ENCODE results near the gene ITPR2. TPM values are rescaled to one million over a fixed set of nuclear protein-coding genes. Genes with fewer than 3 reads are reported as not detected.

ITPR2 gene
- total and polyA plus RNA-seq, 2 experiments from 2014 or later, result 5.0 to 9.1 TPM

GRCh38 chr12:26396402-26396801, 436.6 kb downstream of the ITPR2 start:
- TF ChIP-seq EZH2phosphoT487 (IDR thresholded peaks at IDR 0.05; ENCODE audit: insufficient read depth, low read depth), result no peak
- no peak for TF ChIP-seq EZH2 (IDR thresholded peaks at IDR 0.05; ENCODE audit: insufficient read depth, poor library complexity, severe bottlenecking)
- in situ Hi-C loops (cut with MboI), result no loop called here
- Histone ChIP-seq H3K9me3 (ENCODE audit: low read depth) (no peaks in the 10 kb centered on the region), H3F3A (ENCODE audit: insufficient read depth) (no peaks in the 10 kb centered on the region), H3K27ac (no peak overlapping the region), H3K9ac (no peak overlapping the region), H3K4me3 (no peak overlapping the region), H4K20me1 (ENCODE audit: insufficient read depth) (no peaks in the 10 kb centered on the region), H3K36me3 (ENCODE audit: low read depth) (no peaks in the 10 kb centered on the region), H2AFZ (no peak overlapping the region), H3K4me2 (ENCODE audit: unreplicated experiment) (no peak overlapping the region), H3K4me1 (ENCODE audit: insufficient read depth) (no peaks in the 10 kb centered on the region), H3K9me2 (ENCODE audit: insufficient read depth) (no peaks in the 10 kb centered on the region), H3K27me3 (replicated peaks; ENCODE audit: insufficient read depth) (no peaks in the 10 kb centered on the region), H3K79me2 (ENCODE audit: insufficient read depth) (no peaks in the 10 kb centered on the region)
- DNase-seq, result no peak
- 91 to 95% methylated on average over 3 of the region's 3 CpGs for WGBS, 2 experiments (ENCODE audit: low coverage in 1 of 2, low lambda C conversion rate in 2 of 2, missing lambda C conversion rate in 2 of 2)

- no peaks in the 10 kb centered on the region for H3K27me3 ChIP-seq (replicated peaks; ENCODE audit: insufficient read depth)
- H3F3A ChIP-seq (ENCODE audit: insufficient read depth), result no peaks in the 10 kb centered on the region
- WGBS, 2 experiments (ENCODE audit: low coverage in 1 of 2, low lambda C conversion rate in 2 of 2, missing lambda C conversion rate in 2 of 2), result 47 to 52% methylated on average over 1 of the region's 1 CpG
- no peak for TF ChIP-seq EZH2phosphoT487 (IDR thresholded peaks at IDR 0.05; ENCODE audit: insufficient read depth, low read depth)
- no peak for TF ChIP-seq EZH2 (IDR thresholded peaks at IDR 0.05; ENCODE audit: insufficient read depth, poor library complexity, severe bottlenecking)
- no peak overlapping the region for H2AFZ ChIP-seq
- no peaks in the 10 kb centered on the region for H3K36me3 ChIP-seq (ENCODE audit: low read depth)
- no peak overlapping the region for H3K9ac ChIP-seq
- no peaks in the 10 kb centered on the region for H3K79me2 ChIP-seq (ENCODE audit: insufficient read depth)
- H3K4me2 ChIP-seq (ENCODE audit: unreplicated experiment), result no peak overlapping the region
- in situ Hi-C loops (cut with MboI), result no loop called here
- H4K20me1 ChIP-seq (ENCODE audit: insufficient read depth), result no peaks in the 10 kb centered on the region
- no peak overlapping the region for H3K4me3 ChIP-seq
- no peaks in the 10 kb centered on the region for H3K9me2 ChIP-seq (ENCODE audit: insufficient read depth)
- no peaks in the 10 kb centered on the region for H3K9me3 ChIP-seq (ENCODE audit: low read depth)
- H3K4me1 ChIP-seq (ENCODE audit: insufficient read depth), result no peaks in the 10 kb centered on the region
- no peak for DNase-seq
- H3K27ac ChIP-seq, result no peak overlapping the region
These were observed 443.7 kb downstream of the ITPR2 start for GRCh38 chr12:26389343-26389742.

GRCh38 chr12:26384536-26384935, 448.5 kb downstream of the ITPR2 start:
- Histone ChIP-seq H3K27me3 (replicated peaks; ENCODE audit: insufficient read depth) (no peaks in the 10 kb centered on the region), H3K9ac (no peak overlapping the region), H3K4me3 (no peak overlapping the region), H3K36me3 (ENCODE audit: low read depth) (no peaks in the 10 kb centered on the region), H3K4me2 (ENCODE audit: unreplicated experiment) (no peak overlapping the region), H3K9me2 (ENCODE audit: insufficient read depth) (no peaks in the 10 kb centered on the region), H4K20me1 (ENCODE audit: insufficient read depth) (no peaks in the 10 kb centered on the region), H3K79me2 (ENCODE audit: insufficient read depth) (no peaks in the 10 kb centered on the region), H2AFZ (no peak overlapping the region), H3K9me3 (ENCODE audit: low read depth) (no peaks in the 10 kb centered on the region), H3F3A (ENCODE audit: insufficient read depth) (no peaks in the 10 kb centered on the region), H3K27ac (no peak overlapping the region), H3K4me1 (ENCODE audit: insufficient read depth) (no peaks in the 10 kb centered on the region)
- in situ Hi-C loops (cut with MboI), result no loop called here
- no peak for TF ChIP-seq EZH2 (IDR thresholded peaks at IDR 0.05; ENCODE audit: insufficient read depth, poor library complexity, severe bottlenecking)
- TF ChIP-seq EZH2phosphoT487 (IDR thresholded peaks at IDR 0.05; ENCODE audit: insufficient read depth, low read depth), result no peak
- DNase-seq, result no peak
- WGBS, 2 experiments (ENCODE audit: low coverage in 1 of 2, low lambda C conversion rate in 2 of 2, missing lambda C conversion rate in 2 of 2), result 48 to 71% methylated on average over 1 of the region's 1 CpG

- Histone ChIP-seq H3K27ac (no peak overlapping the region), H3K79me2 (ENCODE audit: insufficient read depth) (no peaks in the 10 kb centered on the region), H3K4me2 (ENCODE audit: unreplicated experiment) (no peak overlapping the region), H3K36me3 (ENCODE audit: low read depth) (no peaks in the 10 kb centered on the region), H3K9me3 (ENCODE audit: low read depth) (no peaks in the 10 kb centered on the region), H3K4me1 (ENCODE audit: insufficient read depth) (no peaks in the 10 kb centered on the region), H3K9ac (no peak overlapping the region), H2AFZ (no peak overlapping the region), H3K27me3 (replicated peaks; ENCODE audit: insufficient read depth) (no peaks in the 10 kb centered on the region), H3F3A (ENCODE audit: insufficient read depth) (no peaks in the 10 kb centered on the region), H3K4me3 (no peak overlapping the region), H4K20me1 (ENCODE audit: insufficient read depth) (no peaks in the 10 kb centered on the region), H3K9me2 (ENCODE audit: insufficient read depth) (no peaks in the 10 kb centered on the region)
- TF ChIP-seq EZH2phosphoT487 (IDR thresholded peaks at IDR 0.05; ENCODE audit: insufficient read depth, low read depth) (no peak), EZH2 (IDR thresholded peaks at IDR 0.05; ENCODE audit: insufficient read depth, poor library complexity, severe bottlenecking) (no peak)
- DNase-seq, result no peak
- WGBS, 2 experiments (ENCODE audit: low coverage in 1 of 2, low lambda C conversion rate in 2 of 2, missing lambda C conversion rate in 2 of 2), result 92 to 93% methylated on average over 1 of the region's 1 CpG
- in situ Hi-C loops (cut with MboI), result no loop called here
These were observed 450.0 kb downstream of the ITPR2 start for GRCh38 chr12:26383041-26383440.

- Histone ChIP-seq H3K36me3 (ENCODE audit: low read depth) (no peaks in the 10 kb centered on the region), H3K9ac (no peak overlapping the region), H2AFZ (no peak overlapping the region), H3K4me1 (ENCODE audit: insufficient read depth) (no peaks in the 10 kb centered on the region), H3K9me3 (ENCODE audit: low read depth) (no peaks in the 10 kb centered on the region), H3F3A (ENCODE audit: insufficient read depth) (no peaks in the 10 kb centered on the region), H4K20me1 (ENCODE audit: insufficient read depth) (no peaks in the 10 kb centered on the region), H3K27me3 (replicated peaks; ENCODE audit: insufficient read depth) (no peaks in the 10 kb centered on the region), H3K9me2 (ENCODE audit: insufficient read depth) (no peaks in the 10 kb centered on the region), H3K27ac (no peak overlapping the region), H3K4me3 (no peak overlapping the region), H3K79me2 (ENCODE audit: insufficient read depth) (no peaks in the 10 kb centered on the region), H3K4me2 (ENCODE audit: unreplicated experiment) (no peak overlapping the region)
- 18 to 29% methylated on average over 1 of the region's 1 CpG for WGBS, 2 experiments (ENCODE audit: low coverage in 1 of 2, low lambda C conversion rate in 2 of 2, missing lambda C conversion rate in 2 of 2)
- TF ChIP-seq EZH2phosphoT487 (IDR thresholded peaks at IDR 0.05; ENCODE audit: insufficient read depth, low read depth) (no peak), EZH2 (IDR thresholded peaks at IDR 0.05; ENCODE audit: insufficient read depth, poor library complexity, severe bottlenecking) (no peak)
- no peak for DNase-seq
- in situ Hi-C loops (cut with MboI), result no loop called here
These were observed 452.1 kb downstream of the ITPR2 start for GRCh38 chr12:26380897-26381296.
